Measurements from ENCODE around the gene CD300LF.

The CD300LF gene

DNA sequence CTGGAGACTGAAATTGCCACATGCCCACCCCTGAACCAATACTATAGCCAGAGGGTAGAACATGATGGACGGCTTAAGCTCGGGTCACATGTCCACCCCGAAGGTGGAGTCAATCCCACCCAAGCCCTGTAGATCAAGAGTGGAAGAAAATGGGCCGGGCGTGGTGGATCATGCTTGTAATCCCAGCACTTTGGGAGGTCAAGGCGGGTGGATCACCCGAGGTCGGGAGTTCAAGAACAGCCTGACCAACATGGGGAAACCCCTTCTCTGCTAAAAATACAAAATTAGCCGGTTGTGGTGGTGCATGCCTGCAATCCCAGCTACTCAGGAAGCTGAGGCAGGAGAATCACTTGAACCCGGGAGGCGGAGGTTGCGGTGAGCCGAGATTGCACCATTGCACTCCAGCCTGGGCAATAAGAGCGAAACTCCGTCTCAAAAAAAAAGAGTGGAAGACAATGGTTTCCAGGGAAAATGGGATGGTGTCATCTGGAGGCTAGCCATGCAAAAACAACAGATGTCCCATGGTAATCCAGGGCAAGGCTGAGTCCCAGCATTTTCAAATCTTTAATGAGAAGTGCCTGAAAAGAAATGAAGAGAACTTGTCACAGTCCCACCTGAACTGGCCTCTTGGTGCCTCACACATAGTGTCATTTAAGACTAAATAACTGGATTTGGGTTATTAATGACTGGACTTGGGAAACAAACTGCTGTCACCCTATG lies 30.1 kb downstream of the CD300LF start:
- no peak for DNase-seq

DNA sequence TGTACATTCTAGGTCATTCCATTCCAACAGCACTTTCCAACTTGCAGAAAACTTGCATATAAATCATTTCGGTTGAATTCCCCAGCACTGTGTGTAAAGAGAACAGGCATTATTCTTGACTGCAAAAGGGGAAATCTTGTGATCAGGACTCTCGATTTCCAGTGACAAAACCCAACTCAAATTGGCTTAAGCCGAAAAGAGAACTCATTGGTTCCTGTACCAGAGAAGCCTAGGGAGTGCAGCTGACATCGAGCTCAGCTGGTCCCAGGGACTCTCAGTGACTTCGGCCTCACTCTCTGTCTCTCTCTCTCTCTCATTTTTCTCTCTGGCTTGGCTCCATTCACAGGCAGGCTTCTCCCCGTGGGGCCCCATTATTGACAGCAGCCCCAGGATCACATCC lies 30.7 kb downstream of the CD300LF start:
- DNase-seq = no peak

DNA sequence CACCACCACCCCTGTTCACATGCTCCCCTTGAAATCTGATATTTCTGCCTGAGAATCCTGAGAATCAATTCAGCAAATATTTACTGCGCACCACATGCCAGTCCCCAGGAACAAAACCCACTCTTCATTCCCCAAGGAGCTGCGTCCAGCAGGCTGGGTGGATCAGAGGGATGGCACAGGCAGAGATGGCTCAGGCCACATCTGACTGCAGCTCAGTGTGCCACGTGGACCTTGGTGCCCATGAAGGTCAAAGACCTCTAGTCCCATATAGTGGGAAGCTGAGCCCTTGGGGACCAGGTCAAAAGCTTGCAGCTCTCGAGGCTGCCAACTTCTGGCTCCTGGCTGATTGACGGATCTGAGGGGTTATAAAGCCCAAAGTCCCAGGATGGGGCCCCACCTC lies 31.8 kb downstream of the CD300LF start:
- no peak for DNase-seq

DNA sequence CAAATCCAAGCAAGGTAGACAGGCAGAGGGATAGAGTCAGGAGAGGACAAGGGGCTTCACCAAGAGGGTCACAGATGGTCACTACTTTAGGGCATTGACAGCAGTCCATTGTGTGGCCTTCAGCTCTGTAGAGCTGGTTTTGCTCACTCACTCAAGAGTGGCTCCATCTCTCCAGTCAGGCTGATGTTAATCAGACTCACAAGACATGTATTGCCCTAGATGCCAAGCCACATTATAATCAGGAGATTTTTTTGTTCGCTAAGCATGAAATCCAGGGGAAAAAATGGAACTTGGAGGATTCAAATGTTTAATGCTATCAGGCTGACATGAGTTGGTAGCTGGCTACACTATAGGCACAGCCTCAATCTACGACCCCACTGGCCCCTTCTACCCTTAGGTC lies 32.5 kb downstream of the CD300LF start:
- DNase-seq = no peak

DNA sequence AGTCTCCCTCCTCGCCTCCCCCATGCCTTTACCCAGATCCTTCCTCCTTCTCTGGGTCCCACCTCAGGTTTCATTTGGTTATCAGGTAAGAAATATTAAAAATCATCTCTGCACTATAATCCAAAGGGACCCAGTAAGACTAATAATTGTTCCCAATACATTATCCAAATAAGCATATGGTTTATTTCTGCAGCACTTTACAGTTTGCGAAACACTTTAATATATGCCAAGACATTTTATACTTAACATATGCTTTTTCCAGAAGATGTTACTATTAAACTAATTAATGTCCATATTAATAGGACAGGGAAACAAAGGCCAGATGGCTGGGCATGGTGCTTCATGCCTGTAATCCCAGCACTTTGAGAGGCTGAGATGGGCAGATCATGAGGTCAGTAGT lies 33.3 kb downstream of the CD300LF start:
- DNase-seq = no peak

DNA sequence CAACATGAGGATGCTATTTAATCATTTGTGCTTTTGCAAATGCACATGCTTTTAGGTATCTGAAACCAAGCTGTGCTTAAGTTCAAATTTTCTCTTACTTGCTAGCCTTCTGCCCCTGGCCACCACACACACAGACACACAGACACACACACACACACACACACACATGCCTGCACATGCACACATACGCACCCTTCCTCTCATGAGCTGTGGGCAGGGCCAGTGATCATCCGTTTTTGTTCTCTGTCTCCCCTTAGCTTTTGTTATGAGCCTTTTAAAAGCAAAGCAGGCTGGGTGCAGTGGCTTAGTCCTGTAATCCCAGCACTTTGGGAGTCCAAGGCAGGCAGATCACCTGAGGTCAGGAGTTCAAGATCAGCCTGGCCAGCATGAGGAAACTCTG lies 34.2 kb downstream of the CD300LF start:
- no peak for DNase-seq

DNA sequence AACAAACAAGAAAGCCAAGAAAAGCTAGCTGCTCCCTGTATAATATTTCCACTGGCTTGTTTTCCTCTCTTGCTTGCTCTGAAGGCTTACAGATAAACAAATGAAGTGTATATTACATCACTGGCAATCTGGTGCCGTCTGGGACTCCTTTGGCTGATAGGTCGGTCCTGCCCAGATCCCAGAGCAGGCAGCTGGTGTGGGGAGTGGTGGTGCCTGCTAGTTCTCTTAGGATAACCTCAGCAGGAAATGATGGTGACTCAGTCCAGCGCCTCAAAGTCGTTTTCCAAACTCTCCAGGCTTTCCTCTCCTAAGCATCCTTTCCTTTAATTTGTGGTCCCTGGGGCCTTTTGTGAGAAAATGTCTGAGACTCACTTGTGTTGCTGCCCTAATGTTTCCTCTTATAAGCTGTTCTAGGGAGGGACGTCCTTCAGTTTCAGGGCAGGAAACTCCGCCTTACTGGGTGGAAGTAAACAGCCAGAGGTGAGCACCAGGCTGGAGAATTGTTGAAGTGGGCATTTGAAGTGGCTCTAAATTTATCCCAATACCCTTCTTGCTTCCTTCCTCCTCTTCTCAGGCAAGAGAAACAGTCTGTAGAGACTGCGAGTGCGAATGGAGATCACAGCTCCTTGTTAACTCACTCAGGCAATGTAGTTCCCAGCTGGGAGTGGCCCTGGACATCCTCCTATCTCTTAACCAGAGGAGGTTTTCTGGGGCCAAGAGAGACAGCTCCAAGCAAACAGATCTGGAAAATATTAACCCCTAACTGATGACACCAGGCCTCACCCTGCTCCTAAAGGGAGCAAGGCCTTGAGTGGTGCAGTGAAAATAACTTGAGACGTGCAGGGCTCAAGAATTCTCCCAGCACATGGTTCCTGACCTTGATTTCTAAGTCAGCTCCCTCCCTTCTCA lies 34.9 kb downstream of the CD300LF start:
- DNase-seq = no peak

DNA sequence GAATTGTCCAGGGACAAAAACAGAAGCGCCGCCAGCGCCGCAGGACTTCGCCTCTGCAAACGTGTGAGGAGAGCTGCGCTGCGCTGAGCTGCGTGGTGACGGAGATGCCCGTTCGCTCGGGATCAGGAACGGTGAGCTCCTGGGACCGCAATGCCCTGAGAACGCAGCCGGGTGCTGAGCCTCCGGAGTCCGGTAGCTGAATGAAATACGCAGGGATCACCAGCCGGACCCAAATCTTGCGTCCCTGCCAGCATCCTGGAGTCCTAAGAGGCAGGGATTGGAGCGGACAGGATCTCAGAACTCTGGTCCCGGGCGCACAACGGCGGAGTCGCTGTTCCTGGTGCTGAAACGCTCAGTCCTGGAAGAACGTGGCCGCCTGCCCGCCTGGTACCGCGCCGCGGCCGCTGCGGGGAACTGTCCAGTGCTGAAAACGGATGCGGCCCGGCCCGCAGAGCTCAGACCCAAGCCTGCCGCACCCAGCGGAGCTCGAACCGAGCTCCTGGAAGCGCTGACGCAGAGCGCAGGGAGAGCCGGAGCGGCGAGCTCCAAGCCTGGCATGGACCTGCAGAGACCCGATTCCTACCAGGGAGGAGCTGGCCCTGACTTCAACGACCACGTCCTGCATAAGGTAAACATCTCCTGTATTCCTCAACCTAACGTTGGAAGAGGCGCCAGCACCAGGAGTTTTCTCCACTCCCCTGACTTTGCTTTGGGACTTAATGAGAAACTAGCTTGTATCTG lies 41.5 kb downstream of the CD300LF start:
- peak; percentile 27 for DNase-seq

DNA sequence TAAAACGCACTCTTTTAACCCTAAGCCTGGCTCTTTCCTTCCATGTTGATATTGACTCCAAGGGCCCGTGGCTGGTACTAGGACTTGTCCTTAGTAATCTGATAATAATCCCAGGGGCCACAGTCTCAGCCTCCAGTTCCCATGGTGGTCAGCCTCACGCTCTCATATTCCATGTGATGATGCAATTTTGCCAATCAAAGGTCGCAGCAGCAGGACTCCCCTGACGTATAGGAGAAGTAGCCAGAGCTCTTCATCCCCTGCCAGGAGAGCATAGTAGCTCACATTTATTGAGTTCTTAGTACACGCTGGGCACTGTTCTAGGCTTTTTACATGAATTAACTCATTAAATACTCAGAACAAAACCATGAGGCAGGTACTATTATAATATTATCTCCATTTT lies 42.4 kb downstream of the CD300LF start:
- DNase-seq = no peak

DNA sequence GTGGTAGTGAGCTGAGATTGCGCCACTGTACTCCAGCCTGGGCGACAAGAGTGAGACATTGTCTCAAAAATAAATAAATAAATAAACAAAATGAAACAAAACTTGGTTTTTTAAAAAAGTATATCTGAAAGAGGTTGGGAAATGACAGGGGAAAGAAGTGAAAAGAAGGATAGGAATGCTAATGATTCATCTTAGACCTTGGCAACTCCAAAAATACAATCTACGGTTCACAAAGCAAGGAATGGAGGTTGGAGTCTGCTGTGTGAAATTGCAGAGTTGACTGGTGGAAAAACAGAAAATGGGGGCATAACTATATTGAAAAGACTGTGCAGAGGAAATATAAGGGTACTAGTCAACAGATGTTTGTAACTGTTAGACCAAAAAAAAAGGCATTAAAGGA lies 49.2 kb downstream of the CD300LF start:
- DNase-seq = no peak

DNA sequence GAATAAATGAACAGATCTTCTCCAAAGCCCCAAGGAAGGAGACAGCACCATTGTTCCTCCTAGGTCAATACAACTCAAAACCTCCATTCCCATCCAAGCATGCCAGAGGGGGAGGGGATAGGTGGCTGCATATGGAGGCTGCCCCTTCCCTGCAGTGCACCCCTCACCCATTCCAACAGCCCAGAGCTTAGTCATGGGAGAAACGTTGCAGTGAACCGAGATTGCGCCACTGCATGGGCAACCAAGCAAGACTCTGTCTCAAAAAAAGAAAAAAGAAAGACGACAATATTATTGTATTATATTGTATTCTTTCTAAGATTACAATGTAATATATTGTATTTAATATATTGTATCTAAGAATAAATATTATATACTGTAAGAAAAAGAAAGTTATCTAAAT lies 52.8 kb downstream of the CD300LF start:
- no peak for DNase-seq

DNA sequence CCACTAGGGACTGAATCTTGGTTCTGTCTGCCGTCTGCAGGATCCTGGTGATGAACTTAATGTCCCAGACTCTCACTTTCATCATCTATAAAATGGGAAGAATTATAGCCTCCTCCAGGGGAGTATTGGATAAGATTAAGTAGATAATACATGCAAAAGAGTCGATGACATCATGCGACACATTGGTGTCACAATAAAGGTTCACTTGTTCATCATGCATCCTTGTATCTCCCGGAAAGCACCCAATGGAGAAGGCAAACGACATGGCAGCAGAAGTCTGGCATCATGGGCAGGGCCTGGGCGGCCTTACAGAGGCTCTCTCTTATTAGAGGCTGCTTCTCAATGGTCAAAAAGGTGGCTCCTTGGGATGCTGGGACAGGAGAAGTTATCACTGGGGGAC lies 54.1 kb downstream of the CD300LF start:
- DNase-seq = no peak

DNA sequence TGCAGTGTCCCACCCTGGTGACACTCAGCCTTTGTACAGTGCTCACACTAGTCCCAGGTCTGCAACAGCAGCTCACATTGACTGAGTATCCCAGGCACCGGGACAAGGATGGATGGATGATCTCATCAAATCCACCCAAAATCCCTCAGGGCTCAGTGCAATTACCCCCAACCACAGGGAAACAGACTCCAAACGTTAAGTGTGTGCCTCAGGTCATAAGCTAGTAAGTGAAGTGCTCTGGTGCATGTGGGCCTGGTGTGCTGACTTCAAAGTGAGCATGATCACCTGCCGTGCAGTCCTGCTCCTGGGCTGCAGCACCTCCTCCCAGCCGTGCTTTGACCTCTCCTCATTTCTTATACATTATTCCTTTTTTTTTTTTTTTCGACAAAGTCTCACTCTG lies 58.0 kb downstream of the CD300LF start:
- peak; percentile 41 for DNase-seq

DNA sequence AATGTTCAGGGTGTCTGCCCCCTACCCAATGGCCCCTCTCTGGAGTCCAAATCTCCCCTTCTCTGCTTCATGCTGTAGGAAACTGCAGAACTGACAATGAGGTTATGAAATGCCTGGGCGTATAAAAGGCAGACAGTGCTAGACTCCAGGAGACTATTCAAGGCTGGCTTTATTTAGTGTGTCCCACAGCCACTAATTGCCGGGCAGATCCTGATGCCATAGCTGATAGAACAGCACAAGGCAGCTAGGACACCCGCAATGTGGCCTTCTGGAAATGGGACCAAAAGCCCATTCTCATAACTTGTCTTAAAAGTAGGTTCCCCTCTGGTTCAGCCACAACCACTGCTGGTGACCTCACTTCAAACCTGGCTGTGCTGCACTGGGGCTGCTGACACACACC lies 60.7 kb downstream of the CD300LF start:
- DNase-seq = no peak

DNA sequence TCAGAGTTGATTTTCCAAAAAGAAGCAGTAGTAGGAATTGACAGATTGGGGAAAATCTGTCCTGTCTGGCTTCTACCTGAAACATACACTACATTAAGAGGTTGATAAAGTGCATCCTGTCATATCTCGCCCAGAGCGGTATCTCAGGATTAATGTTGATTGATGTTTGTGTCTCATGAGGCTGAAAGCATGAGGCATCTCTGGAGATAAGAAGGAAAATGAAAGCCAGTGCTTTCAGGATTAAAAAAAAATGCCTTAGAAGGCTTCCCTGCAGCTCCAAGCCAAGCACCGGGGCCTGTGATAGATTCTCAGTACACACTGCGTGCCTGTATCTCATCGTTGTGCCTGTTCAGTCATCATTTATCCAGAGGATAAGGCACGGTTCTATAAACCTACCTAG lies 62.8 kb downstream of the CD300LF start:
- no peak for DNase-seq

DNA sequence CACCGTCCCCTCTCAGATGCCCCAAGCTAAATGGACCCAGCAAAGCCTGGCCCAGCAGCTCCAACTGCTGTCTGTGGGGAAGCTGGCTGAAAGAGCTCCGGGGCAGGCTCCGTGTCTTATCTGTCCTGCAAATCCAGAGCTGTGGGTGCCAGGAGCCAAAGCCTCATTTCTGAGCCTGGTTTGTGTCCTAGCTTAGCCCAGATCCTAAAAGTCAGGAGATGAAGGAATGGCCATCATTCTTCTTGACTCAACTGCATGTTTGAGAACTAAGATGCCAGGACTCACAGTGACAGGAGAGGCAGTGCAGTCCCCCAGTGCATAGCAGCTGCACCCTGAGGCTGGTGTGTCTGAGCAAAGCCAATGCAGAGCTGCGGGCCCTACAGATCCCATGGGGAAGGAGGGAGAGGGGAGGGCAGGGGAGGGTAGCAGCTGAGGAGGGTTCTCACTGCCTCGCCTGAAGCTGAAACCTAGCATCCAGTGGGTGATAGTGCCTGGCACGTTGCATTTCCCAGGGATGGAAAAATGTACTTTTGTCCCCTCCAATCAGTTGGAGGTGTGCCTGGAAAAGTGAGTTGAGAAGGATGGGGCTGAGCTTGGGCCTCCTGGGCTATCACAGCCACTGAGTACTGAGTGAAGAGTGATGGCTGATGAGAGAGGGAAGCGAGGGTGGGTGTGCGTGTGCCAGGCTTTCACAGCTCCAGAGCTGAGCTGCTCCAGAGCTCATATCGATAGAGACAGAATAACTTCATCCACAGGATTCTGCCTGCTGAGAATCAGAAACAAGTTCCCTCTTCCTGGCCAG lies 64.7 kb downstream of the CD300LF start:
- no peak for DNase-seq

DNA sequence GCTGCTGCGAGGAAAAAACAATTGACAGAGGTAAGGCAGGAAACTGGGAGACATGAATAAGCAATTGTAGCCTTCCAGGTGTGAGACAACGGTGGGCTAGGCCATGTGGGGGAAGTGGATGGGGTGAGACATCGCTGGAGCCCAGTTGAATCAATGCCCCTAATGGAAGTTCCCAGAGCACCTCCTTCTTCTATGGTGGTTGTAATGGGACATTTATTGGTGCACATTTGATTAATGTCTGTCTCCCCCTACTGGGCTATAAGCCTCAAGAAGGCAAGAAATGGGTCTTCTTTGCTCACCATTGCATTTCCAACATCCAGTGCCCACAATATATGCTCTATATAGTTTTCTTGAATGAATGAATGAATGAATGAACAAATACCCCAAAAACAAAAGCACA lies 66.5 kb downstream of the CD300LF start:
- peak; percentile 26 for DNase-seq

DNA sequence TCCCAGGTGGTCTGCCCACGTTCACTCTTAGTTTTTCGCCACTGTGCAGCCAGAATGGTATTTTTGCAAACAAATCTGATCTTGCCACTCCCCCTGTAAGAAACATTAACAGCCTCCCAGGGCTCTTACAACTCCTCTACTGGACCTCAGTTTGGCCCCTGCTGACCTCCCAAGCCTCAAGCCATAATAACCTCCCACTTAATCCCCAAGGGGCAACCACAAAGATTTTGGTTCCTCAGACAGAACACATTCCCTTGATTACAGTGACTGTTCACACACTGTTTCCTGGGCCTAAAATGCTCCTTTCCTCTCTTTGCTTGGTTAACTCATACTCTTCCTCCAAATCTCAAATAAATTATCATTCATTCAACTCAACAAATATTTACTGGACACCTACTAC lies 67.7 kb downstream of the CD300LF start:
- no peak for DNase-seq

DNA sequence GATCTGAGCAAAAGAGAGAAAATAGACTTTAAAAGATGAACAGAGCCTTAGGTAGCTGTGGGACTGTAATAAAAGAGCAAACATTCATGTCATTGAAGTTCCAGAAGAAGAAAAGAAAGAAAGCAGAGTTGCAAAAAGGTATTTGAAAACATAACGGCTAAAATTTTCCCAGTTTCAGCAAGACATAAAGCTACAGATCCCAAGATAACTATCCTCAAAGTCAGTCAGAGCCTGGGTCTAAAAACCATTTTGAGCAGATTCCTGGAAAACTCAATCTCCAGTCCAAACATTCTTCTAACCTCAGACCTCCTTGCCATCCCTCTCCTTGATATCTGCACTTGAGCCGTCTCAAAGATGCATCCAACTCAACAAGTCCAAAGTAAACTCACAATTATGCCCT lies 68.3 kb downstream of the CD300LF start:
- no peak for DNase-seq
